ENCODE data around the gene BMP6.
"Not testable (repeated sequence)": the region's sequence is repeated elsewhere in the genome, so short reads cannot be mapped to it uniquely, and the experiment has no call there.

The BMP6 gene

DNA sequence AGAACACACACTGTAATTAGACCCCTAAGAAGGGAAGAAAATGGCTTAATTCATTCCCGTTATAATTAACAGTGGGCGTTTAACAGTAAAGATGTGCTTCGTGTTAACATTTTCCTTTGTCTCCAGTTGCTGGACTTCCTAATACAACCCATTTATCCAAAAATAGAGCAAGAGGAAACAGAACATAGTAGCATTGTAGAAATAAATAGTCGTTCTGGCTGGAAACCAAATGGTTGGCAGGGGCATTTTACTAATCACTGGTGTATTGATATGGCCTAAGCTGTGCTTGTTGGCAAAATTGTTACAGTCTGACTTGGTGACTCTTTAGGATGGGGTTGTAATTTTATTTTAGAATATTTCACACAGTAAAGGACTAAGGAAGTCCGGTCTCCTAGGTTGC, 89.8 kb downstream of the BMP6 start:
- no peak for TF ChIP-seq ZFX (IDR thresholded peaks at IDR 0.05; ENCODE audit: borderline replicate concordance)
- no peak overlapping the region for H3K27ac ChIP-seq

GRCh38 chr6:7817184-7817583, 91.3 kb downstream of the BMP6 start:
- H3K27ac ChIP-seq = not testable (repeated sequence)

DNA sequence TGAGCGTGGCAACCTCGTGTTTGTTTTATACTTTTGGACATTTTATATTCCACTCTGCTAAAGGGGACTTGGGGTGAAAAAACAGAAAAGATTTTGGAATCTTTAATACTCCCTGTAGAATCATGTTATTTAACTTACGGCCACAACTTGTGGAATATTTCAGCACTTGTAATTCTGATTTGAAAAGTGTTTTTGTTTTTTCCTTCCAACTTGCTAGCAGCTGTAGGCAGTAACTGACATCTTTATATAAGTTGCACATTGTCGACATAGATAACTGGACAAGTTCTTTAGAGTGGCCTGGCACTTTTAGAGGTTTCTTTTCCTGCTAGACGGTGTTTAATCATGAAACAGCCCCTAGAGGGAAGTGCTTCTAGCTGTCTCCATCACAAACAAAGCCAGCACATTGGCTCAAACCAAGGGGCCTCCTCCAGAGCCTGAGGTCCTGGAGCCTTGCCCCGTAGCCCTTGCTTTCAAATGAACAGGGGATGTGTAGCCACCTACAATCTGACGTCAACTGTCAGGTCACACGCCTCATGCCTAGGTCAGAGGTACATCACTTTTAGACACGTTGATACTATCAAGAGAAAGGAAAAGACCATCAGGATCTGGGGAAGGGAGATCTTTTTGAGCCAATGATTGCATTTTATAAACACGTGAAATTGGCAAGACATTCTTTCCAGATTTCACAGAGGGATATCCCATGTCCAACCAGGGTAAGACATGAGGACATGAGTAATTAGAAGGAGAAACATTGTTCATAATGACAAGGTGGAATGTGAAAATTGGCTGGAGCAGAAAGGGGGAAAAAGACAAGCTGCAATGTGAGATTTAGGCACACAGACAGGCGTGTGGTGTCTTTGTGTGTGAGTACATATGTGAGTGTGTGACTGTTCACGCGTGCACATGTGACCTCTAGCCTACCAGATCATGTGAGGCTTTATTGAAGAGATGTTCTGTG, 92.6 kb downstream of the BMP6 start:
- H3K27ac ChIP-seq = no peak overlapping the region
- TF ChIP-seq CTCF (IDR thresholded peaks at IDR 0.05) = no peak

DNA sequence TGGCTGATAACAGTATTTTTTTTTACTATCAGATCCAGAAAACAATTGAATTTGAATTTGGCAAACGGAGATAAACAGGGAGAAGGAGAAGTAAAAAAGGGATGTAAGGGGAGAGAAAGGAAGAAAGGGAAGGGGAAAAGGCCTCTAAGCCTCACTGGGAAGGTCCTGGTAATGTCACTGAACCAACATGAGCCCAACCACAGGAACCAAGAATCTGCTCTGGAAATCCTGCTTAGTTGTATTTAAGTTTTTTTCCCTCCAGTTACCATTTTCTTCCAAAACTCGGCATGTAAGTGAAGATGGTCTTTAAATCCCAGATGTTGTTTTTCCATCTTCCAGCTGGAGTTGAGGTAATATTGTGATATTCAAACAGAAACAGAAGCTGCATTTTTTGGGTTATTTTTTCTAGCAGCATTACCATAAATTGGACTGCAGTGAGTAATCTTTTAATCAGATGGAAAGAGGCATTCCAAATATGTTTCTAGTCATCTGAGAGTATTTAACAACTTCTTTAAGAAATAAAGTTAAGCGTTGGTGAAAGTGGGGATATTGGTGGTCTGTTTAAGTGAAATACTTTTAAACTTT, 93.6 kb downstream of the BMP6 start:
- no peak overlapping the region for H3K27ac ChIP-seq
- no peak for TF ChIP-seq ZFX (IDR thresholded peaks at IDR 0.05; ENCODE audit: borderline replicate concordance)
- no peak for TF ChIP-seq CTCF (IDR thresholded peaks at IDR 0.05)

- no peak overlapping the region for H3K27ac ChIP-seq
- TF ChIP-seq CTCF (IDR thresholded peaks at IDR 0.05) = no peak
- no peak for TF ChIP-seq ZFX (IDR thresholded peaks at IDR 0.05; ENCODE audit: borderline replicate concordance)
Measured at GRCh38 chr6:7820288-7820835, 94.5 kb downstream of the BMP6 start.

GRCh38 chr6:7821426-7821825, 95.5 kb downstream of the BMP6 start:
- TF ChIP-seq ZFX (IDR thresholded peaks at IDR 0.05; ENCODE audit: borderline replicate concordance) = no peak
- no peak for TF ChIP-seq CTCF (IDR thresholded peaks at IDR 0.05)
- no peak overlapping the region for H3K27ac ChIP-seq

DNA sequence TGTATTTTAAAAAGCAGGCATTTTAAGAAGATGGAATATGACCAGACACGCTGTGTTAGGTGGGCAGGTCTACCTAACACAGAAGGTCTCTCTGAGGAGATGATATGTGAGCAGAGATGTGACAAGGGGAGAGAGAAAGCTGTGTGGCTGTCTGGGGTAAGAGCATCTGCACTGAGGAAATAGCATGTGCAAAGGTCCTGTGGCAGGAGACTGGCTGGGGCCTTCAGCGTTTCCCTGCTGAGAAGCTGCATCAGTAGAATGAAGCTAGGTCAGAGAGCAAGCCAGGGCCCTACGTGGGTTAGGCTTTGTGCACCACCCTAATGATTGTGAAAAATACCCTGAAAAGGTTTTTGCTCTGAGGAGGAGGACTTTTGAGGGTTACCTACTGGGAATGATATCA, 97.7 kb downstream of the BMP6 start:
- no peak for TF ChIP-seq ZFX (IDR thresholded peaks at IDR 0.05; ENCODE audit: borderline replicate concordance)
- TF ChIP-seq CTCF (IDR thresholded peaks at IDR 0.05) = no peak

DNA sequence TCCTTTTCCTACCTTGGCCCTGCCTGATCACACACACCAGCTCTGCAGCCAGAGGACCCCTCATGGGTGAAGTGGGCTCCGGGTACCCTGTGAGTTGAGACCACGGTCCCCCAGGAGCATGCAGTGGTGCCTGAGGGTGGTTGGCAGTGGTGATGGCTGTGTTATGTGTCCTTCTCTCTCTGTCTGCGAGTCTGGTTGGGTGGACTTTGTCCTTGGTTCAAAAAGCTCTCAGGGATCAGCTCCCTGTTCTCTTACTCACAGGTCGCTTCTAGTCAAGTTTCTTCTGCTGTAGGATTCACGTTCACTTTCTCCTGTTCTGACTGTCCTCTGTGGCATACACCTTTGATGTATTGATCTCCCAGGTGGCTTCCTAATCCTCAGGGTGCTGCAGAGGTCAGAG, 100.1 kb downstream of the BMP6 start:
- TF ChIP-seq ZFX (IDR thresholded peaks at IDR 0.05; ENCODE audit: borderline replicate concordance) (no peak), CTCF (IDR thresholded peaks at IDR 0.05) (no peak)
- no peak overlapping the region for H3K27ac ChIP-seq

More for the DNA sequence above, 97.7 kb downstream of the BMP6 start:
- no peak overlapping the region for H3K27ac ChIP-seq

All from 22Rv1 (cell line).